Vagina (tissue), 2 donors: ENCODE results near the gene FBLN1.
A peak's percentile ranks its signal among the peaks of the same experiment; 100 is the strongest.

Experiments used
- POLR2A ChIP-seq, 2 donors: fragments of 450-650 bp; IDR thresholded peaks; one replicate each; pipeline ENCODE4 v1.6.1; 2017; ENCODE audit warnings: antibody characterized with exemption in 2 of 2, mild to moderate bottlenecking in 2 of 2, moderate library complexity in 2 of 2
- TF ChIP-seq, protein P1 (sequence below), 3 experiments: fragments of 450-650 bp in 2 of 3; fragments of 200-600 bp in 1 of 3; sonication (generic) in 1 of 3; IDR thresholded peaks; one replicate each; pipeline ENCODE4 v1.5.1; 2017 to 2019; ENCODE audit warnings: antibody characterized with exemption in 3 of 3, mild to moderate bottlenecking in 2 of 3, moderate library complexity in 2 of 3

DNA sequence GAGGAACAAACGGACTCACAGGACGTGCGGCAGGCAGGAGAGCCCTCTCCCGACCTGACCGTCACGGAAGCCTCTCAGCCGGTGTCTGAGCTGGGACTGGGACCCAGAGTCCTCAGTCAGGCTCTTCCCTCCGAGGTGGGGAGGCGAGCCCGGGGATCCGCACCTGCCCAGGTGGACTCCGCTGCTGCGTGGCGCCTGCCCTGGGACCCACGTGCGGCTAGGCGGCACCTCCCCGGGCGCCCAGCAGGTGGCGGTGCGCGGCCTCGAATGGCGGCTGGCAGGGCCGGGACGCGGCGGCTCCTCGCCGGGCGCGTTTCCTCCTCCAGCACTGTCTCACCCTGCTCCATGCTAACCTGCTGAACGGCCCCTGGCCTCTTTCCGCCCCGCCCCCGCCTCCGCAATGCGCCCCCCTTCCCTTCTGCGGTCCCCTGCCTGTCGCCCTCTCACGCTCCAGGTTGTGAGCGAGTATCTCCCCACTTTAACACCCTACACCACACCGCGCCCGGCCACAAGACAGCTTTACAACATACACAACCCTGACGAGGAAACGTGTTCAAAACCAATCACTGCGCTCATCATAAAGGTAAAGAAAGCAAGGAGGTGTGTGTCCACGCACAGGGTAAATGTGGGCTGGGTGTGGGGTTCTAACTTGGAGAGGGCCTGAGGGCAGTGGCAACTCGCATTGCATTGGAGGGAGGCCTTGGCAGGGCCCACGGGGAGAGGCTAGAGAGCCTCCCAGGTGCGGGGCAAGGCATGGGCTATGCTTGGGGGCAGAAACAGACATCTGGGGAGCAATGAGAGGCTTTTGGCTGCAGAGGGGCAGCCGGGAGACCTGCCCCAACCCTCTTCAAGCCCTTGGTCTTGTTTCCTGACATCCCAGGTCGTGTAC is 143.1 kb downstream of the FBLN1 start:
- TF ChIP-seq, protein P1, sequence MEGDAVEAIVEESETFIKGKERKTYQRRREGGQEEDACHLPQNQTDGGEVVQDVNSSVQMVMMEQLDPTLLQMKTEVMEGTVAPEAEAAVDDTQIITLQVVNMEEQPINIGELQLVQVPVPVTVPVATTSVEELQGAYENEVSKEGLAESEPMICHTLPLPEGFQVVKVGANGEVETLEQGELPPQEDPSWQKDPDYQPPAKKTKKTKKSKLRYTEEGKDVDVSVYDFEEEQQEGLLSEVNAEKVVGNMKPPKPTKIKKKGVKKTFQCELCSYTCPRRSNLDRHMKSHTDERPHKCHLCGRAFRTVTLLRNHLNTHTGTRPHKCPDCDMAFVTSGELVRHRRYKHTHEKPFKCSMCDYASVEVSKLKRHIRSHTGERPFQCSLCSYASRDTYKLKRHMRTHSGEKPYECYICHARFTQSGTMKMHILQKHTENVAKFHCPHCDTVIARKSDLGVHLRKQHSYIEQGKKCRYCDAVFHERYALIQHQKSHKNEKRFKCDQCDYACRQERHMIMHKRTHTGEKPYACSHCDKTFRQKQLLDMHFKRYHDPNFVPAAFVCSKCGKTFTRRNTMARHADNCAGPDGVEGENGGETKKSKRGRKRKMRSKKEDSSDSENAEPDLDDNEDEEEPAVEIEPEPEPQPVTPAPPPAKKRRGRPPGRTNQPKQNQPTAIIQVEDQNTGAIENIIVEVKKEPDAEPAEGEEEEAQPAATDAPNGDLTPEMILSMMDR (IDR thresholded peaks at IDR 0.05) = peak; percentile 82 to 92 (median 89)
- TF ChIP-seq POLR2A (IDR thresholded peaks at IDR 0.05) = no peak
